Gastrocnemius medialis (tissue), 4 donors: ENCODE results near the gene SH3PXD2B. TPM values are rescaled to one million over a fixed set of nuclear protein-coding genes. Genes with fewer than 3 reads are reported as not detected.

Source experiments
- ATAC-seq, 2 donors: fragments of 150-250 bp; one replicate each; pipeline ENCODE4 v1.9.1; 2016
- DNase-seq, 2 donors: peaks; one replicate each; pipeline ENCODE4 v3.0.0-alpha.2; 2019
- H3K27ac ChIP-seq, 4 donors: fragments of 200-600 bp; sonication (generic); 1 replicate in 1 of 4; 2 replicates in 3 of 4; pipeline ENCODE4 v1.5.1; 2016 to 2018; ENCODE audit warnings: mild to moderate bottlenecking in 2 of 4, moderate library complexity in 1 of 4
- H3K27me3 ChIP-seq, 3 donors: fragments of 200-600 bp; sonication (generic) in 2 of 3; 1 replicate in 1 of 3; 2 replicates in 2 of 3; pipeline versions ENCODE4 v1.5.1 to v1.6.0; 2016 to 2019; ENCODE audit warnings: mild to moderate bottlenecking in 1 of 3, moderate library complexity in 1 of 3
- H3K36me3 ChIP-seq, 2 donors: fragments of 200-600 bp; sonication (generic) in 1 of 2; one replicate each; pipeline ENCODE4 v1.5.1; 2017 to 2018
- H3K4me1 ChIP-seq, 2 donors: fragments of 200-600 bp; sonication (generic) in 1 of 2; one replicate each; pipeline ENCODE4 v1.5.1; 2016 to 2017; ENCODE audit warnings: mild to moderate bottlenecking in 2 of 2
- H3K4me3 ChIP-seq, 4 donors: fragments of 200-600 bp; sonication (generic) in 3 of 4; 1 replicate in 1 of 4; 2 replicates in 3 of 4; pipeline ENCODE4 v1.5.1; 2016 to 2019; ENCODE audit warnings: mild to moderate bottlenecking in 2 of 4
- H3K9me3 ChIP-seq, 3 donors: fragments of 200-600 bp; sonication (generic) in 2 of 3; 1 replicate in 1 of 3; 2 replicates in 2 of 3; pipeline ENCODE4 v1.5.1; 2016 to 2019
- POLR2A ChIP-seq, 2 donors: fragments of 450-650 bp; IDR thresholded peaks; one replicate each; pipeline ENCODE4 v1.6.1; 2017; ENCODE audit warnings: antibody characterized with exemption in 2 of 2, mild to moderate bottlenecking in 2 of 2, moderate library complexity in 2 of 2
- in situ Hi-C, 4 donors: fragments of 200-750 bp; cut with MboI; loops; one replicate each; pipeline versions ENCODE4 v1.15.0 to v1.8.0; 2017; ENCODE audit warnings: low sequenced_read_pairs in 4 of 4
- intact Hi-C: fragments of 100-400 bp; cut with DNase I; formaldehyde crosslinking; loops from one replicate; pipeline ENCODE4 v1.15.1; 2023; ENCODE audit warnings: low total_unique reads
- total RNA-seq, 4 donors: library from RNA; depleted of rRNA; stranded (reverse); fragments of >200 nt; gene quantifications; one replicate each; pipeline versions ENCODE4 v1.1.0 to v1.2.3, GENCODE V29; 2016
- TF ChIP-seq, protein P1 (sequence below), 5 experiments: fragments of 450-650 bp in 3 of 5; fragments of 200-600 bp in 2 of 5; sonication (generic) in 2 of 5; IDR thresholded peaks in 4 of 5; conservative IDR thresholded peaks in 1 of 5; 1 replicate in 4 of 5; 2 replicates in 1 of 5; pipeline ENCODE4 v1.5.1; 2016 to 2019; ENCODE audit warnings: antibody characterized with exemption in 5 of 5, mild to moderate bottlenecking in 3 of 5, moderate library complexity in 3 of 5

Gene SH3PXD2B
- total RNA-seq, 4 donors from 2014 or later, result 2.7 to 10.2 (median 4.2) TPM

GRCh38 chr5:172494630-172495505 lies 40.5 kb upstream of the SH3PXD2B start:
- TF ChIP-seq POLR2A (IDR thresholded peaks at IDR 0.05), result no peak
- TF ChIP-seq, protein P1, sequence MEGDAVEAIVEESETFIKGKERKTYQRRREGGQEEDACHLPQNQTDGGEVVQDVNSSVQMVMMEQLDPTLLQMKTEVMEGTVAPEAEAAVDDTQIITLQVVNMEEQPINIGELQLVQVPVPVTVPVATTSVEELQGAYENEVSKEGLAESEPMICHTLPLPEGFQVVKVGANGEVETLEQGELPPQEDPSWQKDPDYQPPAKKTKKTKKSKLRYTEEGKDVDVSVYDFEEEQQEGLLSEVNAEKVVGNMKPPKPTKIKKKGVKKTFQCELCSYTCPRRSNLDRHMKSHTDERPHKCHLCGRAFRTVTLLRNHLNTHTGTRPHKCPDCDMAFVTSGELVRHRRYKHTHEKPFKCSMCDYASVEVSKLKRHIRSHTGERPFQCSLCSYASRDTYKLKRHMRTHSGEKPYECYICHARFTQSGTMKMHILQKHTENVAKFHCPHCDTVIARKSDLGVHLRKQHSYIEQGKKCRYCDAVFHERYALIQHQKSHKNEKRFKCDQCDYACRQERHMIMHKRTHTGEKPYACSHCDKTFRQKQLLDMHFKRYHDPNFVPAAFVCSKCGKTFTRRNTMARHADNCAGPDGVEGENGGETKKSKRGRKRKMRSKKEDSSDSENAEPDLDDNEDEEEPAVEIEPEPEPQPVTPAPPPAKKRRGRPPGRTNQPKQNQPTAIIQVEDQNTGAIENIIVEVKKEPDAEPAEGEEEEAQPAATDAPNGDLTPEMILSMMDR (IDR thresholded peaks at IDR 0.05 in 4 of 5, conservative IDR thresholded peaks at IDR 0.05 in 1 of 5), result no peak
- no peak overlapping the region for H3K27ac ChIP-seq
- no peaks in the 10 kb centered on the region for H3K36me3 ChIP-seq
- no peaks in the 10 kb centered on the region for H3K9me3 ChIP-seq
- H3K4me1 ChIP-seq, result peaks cover 4 to 5% of the 10 kb centered on the region in 2 donors
- no peak overlapping the region for H3K4me3 ChIP-seq
- intact Hi-C loops, result no loop called here
- ATAC-seq (no peak), DNase-seq (no peak)
- H3K27me3 ChIP-seq, result no peaks in the 10 kb centered on the region
- in situ Hi-C loops, result no loop called here

DNA sequence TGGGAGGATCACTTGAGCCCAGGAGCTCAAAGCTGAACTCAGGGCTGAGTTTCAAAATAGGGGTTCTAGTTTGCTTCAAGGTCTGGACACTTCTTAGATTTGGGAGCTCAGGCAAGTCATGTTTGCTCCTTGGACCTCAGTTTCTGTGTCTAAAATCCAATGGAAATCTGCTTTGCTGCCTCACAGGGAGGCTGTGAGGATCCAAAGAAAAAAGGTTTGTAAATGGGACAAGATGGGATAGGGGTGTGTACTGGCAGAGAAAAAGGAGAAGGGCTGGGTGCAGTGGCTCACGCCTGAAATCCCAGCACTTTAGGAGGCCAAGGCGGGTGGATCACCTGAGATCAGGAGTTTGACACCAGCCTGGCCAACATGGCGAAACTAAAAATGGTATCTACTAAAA lies 39.6 kb upstream of the SH3PXD2B start:
- Histone ChIP-seq H3K4me3 (no peak overlapping the region), H3K9me3 (no peaks in the 10 kb centered on the region), H3K36me3 (no peaks in the 10 kb centered on the region), H3K27ac (no peak overlapping the region), H3K27me3 (no peaks in the 10 kb centered on the region), H3K4me1 (peaks cover 5 to 6% of the 10 kb centered on the region in 2 donors)
- in situ Hi-C loops, result no loop called here
- DNase-seq, result no peak
- TF ChIP-seq, protein P1 (IDR thresholded peaks at IDR 0.05 in 4 of 5, conservative IDR thresholded peaks at IDR 0.05 in 1 of 5), result no peak
- no peak for TF ChIP-seq POLR2A (IDR thresholded peaks at IDR 0.05)
- ATAC-seq, result no peak
- intact Hi-C loops, result no loop called here

GRCh38 chr5:172493461-172493860 lies 39.1 kb upstream of the SH3PXD2B start:
- no peaks in the 10 kb centered on the region for H3K9me3 ChIP-seq
- intact Hi-C loops (no loop called here), in situ Hi-C loops (no loop called here)
- ATAC-seq (no peak), DNase-seq (no peak)
- H3K4me1 ChIP-seq, result peaks cover 5 to 6% of the 10 kb centered on the region in 2 donors
- no peak overlapping the region for H3K27ac ChIP-seq
- no peaks in the 10 kb centered on the region for H3K27me3 ChIP-seq
- no peak overlapping the region for H3K4me3 ChIP-seq
- no peaks in the 10 kb centered on the region for H3K36me3 ChIP-seq
- TF ChIP-seq, protein P1 (IDR thresholded peaks at IDR 0.05 in 4 of 5, conservative IDR thresholded peaks at IDR 0.05 in 1 of 5), result no peak
- TF ChIP-seq POLR2A (IDR thresholded peaks at IDR 0.05), result no peak

GRCh38 chr5:172493002-172493401 lies 38.7 kb upstream of the SH3PXD2B start:
- DNase-seq (peak in 1 of 2 donors; percentile 30), ATAC-seq (no peak)
- peaks cover 5 to 6% of the 10 kb centered on the region in 2 donors for H3K4me1 ChIP-seq
- H3K9me3 ChIP-seq, result no peaks in the 10 kb centered on the region
- H3K27me3 ChIP-seq, result no peaks in the 10 kb centered on the region
- H3K27ac ChIP-seq, result no peak overlapping the region
- TF ChIP-seq, protein P1 (IDR thresholded peaks at IDR 0.05 in 4 of 5, conservative IDR thresholded peaks at IDR 0.05 in 1 of 5), result no peak
- no peak for TF ChIP-seq POLR2A (IDR thresholded peaks at IDR 0.05)
- intact Hi-C loops (no loop called here), in situ Hi-C loops (no loop called here)
- no peaks in the 10 kb centered on the region for H3K36me3 ChIP-seq
- H3K4me3 ChIP-seq, result no peak overlapping the region
